ENCODE results near the gene COBL. TPM values are rescaled to one million over a fixed set of nuclear protein-coding genes. Genes with fewer than 3 reads are reported as not detected.

COBL gene
- total and polyA plus RNA-seq, 2 of the 4 experiments (the other 2 are of a cell fraction), result under 0.01 TPM; not detected in 1

GRCh38 chr7:51135576-51135975 is 181.0 kb downstream of the COBL start:
- BruUV-seq (replicated peaks), result no TSS peak
- no CpG with 5 or more reads among the region's 2 CpGs for WGBS, 2 experiments (ENCODE audit: extremely low coverage in 2 of 2, insufficient read length in 1 of 2)
- H3K27me3 ChIP-seq (ENCODE audit: control insufficient read depth, insufficient read depth, low read length), result no peaks in the 10 kb centered on the region; the same call in 1 of the 2 replicates

More at GRCh38 chr7:51135576-51135975, 181.0 kb downstream of the COBL start:
- no peaks in the 10 kb centered on the region for H3K36me3 ChIP-seq (ENCODE audit: control insufficient read depth, insufficient read depth, low read length)
- CTCF ChIA-PET, result no interaction called here
- no peak overlapping the region for H3K56ac ChIP-seq (ENCODE audit: extremely low read depth, insufficient read depth, low read length)
- POLR2A ChIA-PET (ENCODE audit: unreplicated experiment), result no interaction called here
- no peak overlapping the region for H2AFZ ChIP-seq (replicated peaks; ENCODE audit: low read length, poor library complexity)
- H2AK5ac ChIP-seq (ENCODE audit: low read depth, low read length), result no peak overlapping the region
- intact Hi-C loops (cut with micrococcal nuclease) (no loop called here), in situ Hi-C loops (cut with MboI; ENCODE audit: low sequenced_read_pairs) (no loop called here), dilution Hi-C loops (cut with HindIII; ENCODE audit: low sequenced_read_pairs, unreplicated experiment) (no loop called here)
- H3K4me2 ChIP-seq (ENCODE audit: low read depth, low read length), result no peak overlapping the region
- no peak overlapping the region for H3K9ac ChIP-seq (ENCODE audit: low read depth, low read length)
- H4K20me1 ChIP-seq (ENCODE audit: insufficient read depth, low read length), result no peaks in the 10 kb centered on the region
- H4K8ac ChIP-seq (ENCODE audit: low read depth in 2 of 2, low read length in 2 of 2), result no peak overlapping the region
- no peak overlapping the region for H3K18ac ChIP-seq (ENCODE audit: low read depth, low read length)
- H2BK5ac ChIP-seq (ENCODE audit: low read depth, low read length, poor library complexity, severe bottlenecking), result no peak overlapping the region
- H3K4me3 ChIP-seq (ENCODE audit: insufficient read depth, low read depth, low read length), result no peak overlapping the region
- no peak overlapping the region for H3K23ac ChIP-seq (ENCODE audit: low read depth, low read length)
- H3K27ac ChIP-seq (ENCODE audit: insufficient read depth, low read length), result no peak overlapping the region
- no peaks in the 10 kb centered on the region for H3K4me1 ChIP-seq (ENCODE audit: control insufficient read depth, insufficient read depth, low read length)
- no peak for DNase-seq
- no peak overlapping the region for H2BK20ac ChIP-seq (ENCODE audit: low read depth, low read length)
- no peaks in the 10 kb centered on the region for H3K79me1 ChIP-seq (ENCODE audit: low read depth in 1 of 2, low read length in 2 of 2)
- H3K9me3 ChIP-seq (ENCODE audit: control insufficient read depth, insufficient read depth, low read length), result no peaks in the 10 kb centered on the region; the same call in 1 of the 2 replicates
- H2BK120ac ChIP-seq (ENCODE audit: low read depth, low read length), result no peak overlapping the region
- no peak overlapping the region for H2BK15ac ChIP-seq (ENCODE audit: low read depth, low read length)
- no peak overlapping the region for H4K91ac ChIP-seq (ENCODE audit: insufficient read depth, low read depth, low read length)
- no peak for ATAC-seq (ENCODE audit: low read depth)
- H3K4ac ChIP-seq (ENCODE audit: low read depth, low read length), result no peak overlapping the region
- 0 out of 2 replicates have a peak, but pooled peaks cover 3% of the 10 kb centered on the region for H3K9me1 ChIP-seq (ENCODE audit: insufficient read depth, low read length)
- no peak overlapping the region for H2AK9ac ChIP-seq (replicated peaks; ENCODE audit: low read depth, low read length, poor library complexity)
- no peak overlapping the region for H4K5ac ChIP-seq (ENCODE audit: low read depth, low read length)
- TF ChIP-seq CHD1 (IDR thresholded peaks at IDR 0.05; ENCODE audit: low read depth, low read length), result no peak
- H3K14ac ChIP-seq (replicated peaks; ENCODE audit: low read depth, low read length), result no peak overlapping the region

Data from IMR-90 (cell line).